Heart right ventricle (tissue), 16 donors: ENCODE data around the gene KLHL2. TPM values are rescaled to one million over a fixed set of nuclear protein-coding genes. Genes with fewer than 3 reads are reported as not detected.

ENCODE experiments used
- ATAC-seq, 8 donors: fragments of 200-7000 bp; cut with Tn5 transposase; one replicate each; pipeline ENCODE4 v1.9.1; 2020; ENCODE audit warnings: mild to moderate bottlenecking in 8 of 8, moderate library complexity in 8 of 8, moderate number of reproducible peaks in 1 of 8
- DNase-seq, 2 donors: peaks; one replicate each; pipeline ENCODE4 v3.0.0-alpha.2; 2020
- H3K27ac ChIP-seq, 10 donors: fragments of 200-600 bp; sonication (generic) in 2 of 10; one replicate each; pipeline versions ENCODE4 v1.5.0 to v1.8.0; 2020 to 2022; ENCODE audit warnings: mild to moderate bottlenecking in 3 of 10
- H3K27me3 ChIP-seq, 7 donors: fragments of 200-600 bp; one replicate each; pipeline ENCODE4 v1.8.0; 2021 to 2022; ENCODE audit warnings: mild to moderate bottlenecking in 2 of 7
- H3K36me3 ChIP-seq, 9 donors: fragments of 200-600 bp; sonication (generic) in 1 of 9; one replicate each; pipeline versions ENCODE4 v1.5.0 to v1.8.0; 2020 to 2022; ENCODE audit warnings: mild to moderate bottlenecking in 2 of 9
- H3K4me1 ChIP-seq, 9 donors: fragments of 200-600 bp; sonication (generic) in 1 of 9; one replicate each; pipeline versions ENCODE4 v1.5.0 to v1.8.0; 2020 to 2022; ENCODE audit warnings: mild to moderate bottlenecking in 4 of 9
- H3K4me3 ChIP-seq, 10 donors: fragments of 200-600 bp; sonication (generic) in 2 of 10; one replicate each; pipeline versions ENCODE4 v1.5.0 to v1.8.0; 2020 to 2022; ENCODE audit warnings: mild to moderate bottlenecking in 7 of 10, moderate library complexity in 2 of 10
- H3K9me3 ChIP-seq, 11 donors: fragments of 200-600 bp in 10 of 11; sonication (generic) in 2 of 11; one replicate each; pipeline versions ENCODE4 v1.5.0 to v1.8.0; 2013 to 2022; ENCODE audit warnings: mild to moderate bottlenecking in 2 of 11, control low read depth in 1 of 11, moderate library complexity in 1 of 11
- CTCF ChIP-seq, 9 donors: fragments of 200-600 bp; sonication (generic) in 2 of 9; IDR thresholded peaks; one replicate each; pipeline versions ENCODE4 v1.5.0 to v1.8.0; 2021 to 2022; ENCODE audit warnings: antibody characterized with exemption in 9 of 9, mild to moderate bottlenecking in 5 of 9, moderate library complexity in 1 of 9
- WGBS, 2 donors: extraction: QIAGEN DNeasy Blood & Tissue Kit; methylation state at CpG; one replicate each; pipeline ENCODE4 v1.1.7; 2013; ENCODE audit warnings: inconsistent platforms in 1 of 2; 5-methylcytosine and 5-hydroxymethylcytosine counted together
- intact Hi-C, 10 donors: fragments of 100-400 bp; cut with DNase I; formaldehyde crosslinking; loops; one replicate each; pipeline versions ENCODE4 v1.11.1 to v1.14.2; 2022
- polyA plus RNA-seq, 2 donors: library from polyadenylated mRNA; stranded (reverse); fragments of 200-250 nt; gene quantifications; one replicate each; pipeline ENCODE4 v1.2.3, GENCODE V29; 2013
- total RNA-seq, 10 donors: library from RNA; stranded (reverse); fragmentation: NEBNext Ultra II Directional in 3 of 10; extraction: Animal tissue kit (Norgen Biotek cat#: 25700) in 3 of 10; gene quantifications; one replicate each; pipeline versions ENCODE4 v1.2.1 to v1.2.4, GENCODE V29; 2021 to 2023
- donor health status: Arrhythmogenic right ventricular cardiomyopathy.
- donor health status: ischemic (EF 13 %, LVEDD 7.1; RV severe dilation, severe dysfunction).
- donor health status: healthy with polysubstance abuse.
- donor health status: DM: no; HTN: yes; CAD: no.
- donor health status: DM: no; HTN: no; CAD: no.
- donor health status: ischemic (EF 25% LVEDD 6.9; RV normal size, moderate dysfunction).
- donor health status: ischemic (EF 25% LVEDD 5.7; RV mildly dilated, moderate dysfunction).
- donor health status: healthy.
- donor health status: DM: yes; HTN: yes; CAD: no.
- donor health status: Ischemic cardiomyopathy.
- donor health status: ischemic (EF 35%, LVEDD 5.7; RV mildly dilated, moderate dysfunction).
- donor health status: nonischemic (EF 11% LVEDD 7.7; RV severe dilation, severe dysfunction).
- donor health status: DM: yes; HTN: yes; CAD: no.
- donor health status: PGD.
- donor health status: ischemic (EF 29% LVEDD 5.4; RV normal size, mild dysfunction).
- donor health status: nonischemic (EF 23%, LVEDD 6.1; RV moderate dilation, normal function).

Gene KLHL2
- total and polyA plus RNA-seq, 12 donors = 6.0 to 14.7 (median 10.9) TPM

DNA sequence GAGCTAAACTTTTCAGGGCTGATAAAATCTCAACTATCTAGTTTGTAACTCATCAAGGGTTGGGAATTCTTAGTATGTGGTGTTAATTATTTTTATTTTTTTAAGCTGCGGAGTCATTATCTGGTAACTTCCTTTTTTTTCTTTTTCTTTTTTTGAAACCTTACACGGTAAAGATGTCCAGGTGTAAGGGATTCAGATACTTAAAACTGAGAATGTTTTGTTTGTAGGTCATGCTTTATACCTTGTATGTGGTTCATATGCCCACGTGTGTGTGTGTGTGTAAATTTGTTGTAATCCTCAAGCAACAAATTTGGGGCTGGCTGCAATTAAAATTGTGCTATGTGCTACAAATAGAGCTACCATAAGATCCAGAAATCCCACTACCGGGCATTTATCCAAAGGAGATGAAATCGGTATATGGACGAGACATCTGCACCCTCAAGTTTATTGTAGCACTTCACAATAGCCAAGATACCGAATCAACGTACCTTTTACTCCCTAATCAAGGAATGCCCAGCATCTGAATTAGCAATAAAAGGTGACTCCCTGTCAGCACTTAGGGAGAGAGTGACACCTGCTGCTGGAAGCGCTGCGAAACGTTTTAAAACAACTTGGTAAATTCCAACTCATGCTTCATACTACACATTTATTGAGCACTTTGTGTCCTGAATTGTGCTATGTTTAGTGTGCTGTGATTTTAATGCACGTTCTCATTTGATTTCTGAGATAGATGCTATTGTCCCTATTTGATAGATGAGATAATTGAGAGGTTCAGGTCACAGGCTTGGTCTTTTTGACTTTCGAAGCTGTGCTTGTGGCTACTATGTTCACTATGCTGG, 136.2 kb downstream of the KLHL2 start:
- TF ChIP-seq CTCF (IDR thresholded peaks at IDR 0.05) = peak in 5 of 9 donors; percentile 25 to 55 (median 35)
- Histone ChIP-seq H3K4me1 (no peaks in the 10 kb centered on the region), H3K36me3 (peaks cover 0 to 49% (median 11%) of the 10 kb centered on the region in 9 donors), H3K27me3 (no peaks in the 10 kb centered on the region), H3K27ac (no peak overlapping the region), H3K4me3 (no peak overlapping the region), H3K9me3 (no peaks in the 10 kb centered on the region)
- ATAC-seq = no peak
- no peak for DNase-seq
- WGBS, 2 donors = 69 to 79% methylated on average over 13 of the region's 13 CpGs
- intact Hi-C loops = loop anchor here in 5 of 10 donors (1.0 to 10.0 kb wide), 4 partner anchors 209 to 215 kb away; no protein-coding TSS in a partner anchor

DNA sequence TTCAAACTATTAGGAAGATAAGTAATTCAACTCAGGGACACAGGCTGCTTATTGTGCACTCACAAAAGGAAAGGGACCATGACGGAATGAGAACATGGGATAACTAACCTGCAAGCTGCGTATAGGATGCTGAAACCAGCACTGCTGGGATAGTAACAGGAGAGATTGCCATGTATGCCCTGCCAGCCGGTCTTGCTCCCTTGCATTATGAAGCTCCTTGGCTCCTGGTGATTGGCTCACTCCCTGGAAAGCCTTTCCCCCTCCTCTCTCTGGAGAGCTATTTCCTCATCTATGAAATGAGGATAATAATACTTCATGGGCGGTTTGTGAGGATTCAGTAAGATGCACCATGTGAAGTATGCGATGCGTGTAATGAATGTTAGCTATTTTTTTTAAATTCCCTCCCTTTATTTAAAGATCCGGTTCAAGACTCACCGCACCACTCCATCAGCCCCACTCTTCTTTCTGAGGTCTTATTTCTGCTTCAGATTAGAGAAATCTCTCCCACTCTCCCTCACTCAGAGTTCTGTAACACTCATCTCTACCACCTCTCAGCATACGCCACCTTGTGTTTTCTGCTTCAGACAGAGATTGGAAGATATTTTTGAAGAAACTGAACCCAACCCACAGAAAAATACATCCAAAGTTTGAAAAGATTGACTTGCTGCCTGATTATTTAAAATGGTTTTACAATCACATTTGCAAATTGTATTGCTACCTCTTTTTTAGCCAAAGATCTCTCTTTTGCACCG, 138.5 kb downstream of the KLHL2 start:
- TF ChIP-seq CTCF (IDR thresholded peaks at IDR 0.05) = peak in 1 of 9 donors; percentile 24
- WGBS, 2 donors = 71 to 81% methylated on average over 10 of the region's 10 CpGs
- Histone ChIP-seq H3K36me3 (peaks cover 0 to 26% (median 0%) of the 10 kb centered on the region in 9 donors), H3K4me1 (no peaks in the 10 kb centered on the region), H3K27me3 (peaks cover 0 to 4% (median 0%) of the 10 kb centered on the region in 7 donors), H3K27ac (no peak overlapping the region), H3K4me3 (no peak overlapping the region), H3K9me3 (no peaks in the 10 kb centered on the region)
- intact Hi-C loops = loop anchor here in 4 of 10 donors (5.0 to 10.0 kb wide), 2 partner anchors 211 to 214 kb away; no protein-coding TSS in a partner anchor
- DNase-seq (no peak), ATAC-seq (no peak)

- ATAC-seq (no peak), DNase-seq (no peak)
- intact Hi-C loops = loop anchor here in 4 of 10 donors (5.0 to 10.0 kb wide), 2 partner anchors 213 to 216 kb away; no protein-coding TSS in a partner anchor
- no peaks in the 10 kb centered on the region for H3K4me1 ChIP-seq
- TF ChIP-seq CTCF (IDR thresholded peaks at IDR 0.05) = no peak
- peaks cover 0 to 6% (median 0%) of the 10 kb centered on the region in 9 donors for H3K36me3 ChIP-seq
- WGBS, 2 donors = 65 to 70% methylated on average over 3 of the region's 3 CpGs
- peaks cover 0 to 9% (median 0%) of the 10 kb centered on the region in 7 donors for H3K27me3 ChIP-seq
- H3K9me3 ChIP-seq = no peaks in the 10 kb centered on the region
- no peak overlapping the region for H3K4me3 ChIP-seq
- H3K27ac ChIP-seq = no peak overlapping the region
These were observed 140.5 kb downstream of the KLHL2 start for GRCh38 chr4:165347647-165348569.
